GM21737 (cell line): Measurements from ENCODE around the gene OXNAD1.

Source experiments
- ATAC-seq: cut with Tn5 transposase; IDR thresholded peaks from one replicate; pipeline ENCODE4 v1.9.1; 2021; ENCODE audit warnings: mild to moderate bottlenecking, moderate library complexity; ENCODE audit not compliant: unreplicated experiment

OXNAD1 gene

GRCh38 chr3:16354291-16354690 lies 89.3 kb downstream of the OXNAD1 start:
- ATAC-seq = no peak
